Esophagus muscularis mucosa (tissue), 4 donors: Measurements from ENCODE around the gene C6orf89. TPM values are rescaled to one million over a fixed set of nuclear protein-coding genes. Genes with fewer than 3 reads are reported as not detected.

ENCODE experiments used
- DNase-seq: peaks from one replicate; pipeline ENCODE4 v3.0.0-alpha.2; 2017; ENCODE audit errors: extremely low spot score
- H3K27ac ChIP-seq, 4 donors: fragments of 200-600 bp; sonication (generic); replicated peaks in 1 of 4; 1 replicate in 3 of 4; 2 replicates in 1 of 4; pipeline ENCODE4 v1.5.1; 2016 to 2019; ENCODE audit warnings: mild to moderate bottlenecking in 1 of 4
- H3K27me3 ChIP-seq, 4 donors: fragments of 200-600 bp; sonication (generic); one replicate each; pipeline versions ENCODE4 v1.5.1 to v1.6.0; 2016 to 2019
- H3K36me3 ChIP-seq, 4 donors: fragments of 200-600 bp; sonication (generic); one replicate each; pipeline ENCODE4 v1.5.1; 2016 to 2019
- H3K4me1 ChIP-seq, 4 donors: fragments of 200-600 bp; sonication (generic); one replicate each; pipeline ENCODE4 v1.5.1; 2016 to 2019
- H3K4me3 ChIP-seq, 4 donors: fragments of 200-600 bp; sonication (generic); 1 replicate in 2 of 4; 2 replicates in 2 of 4; pipeline ENCODE4 v1.5.1; 2016 to 2019; ENCODE audit warnings: mild to moderate bottlenecking in 4 of 4, moderate library complexity in 1 of 4
- H3K9me3 ChIP-seq, 4 donors: fragments of 200-600 bp; sonication (generic); 1 replicate in 3 of 4; 2 replicates in 1 of 4; pipeline ENCODE4 v1.5.1; 2016 to 2019
- EP300 ChIP-seq: sonication (generic); formaldehyde crosslinking; IDR thresholded peaks from one replicate; pipeline ENCODE4 v1.6.1; 2017; ENCODE audit warnings: antibody characterized with exemption
- POLR2A ChIP-seq: fragments of 450-650 bp; IDR thresholded peaks from one replicate; pipeline ENCODE4 v1.6.1; 2017; ENCODE audit warnings: antibody characterized with exemption, moderate library complexity, mild to moderate bottlenecking, low read depth
- POLR2AphosphoS5 ChIP-seq, 2 donors: sonication (generic); formaldehyde crosslinking; IDR thresholded peaks; one replicate each; pipeline ENCODE4 v1.6.1; 2017; ENCODE audit warnings: antibody characterized with exemption in 2 of 2
- WGBS: methylation state at CpG from one replicate; pipeline ENCODE4 v1.1.5; 2018; 5-methylcytosine and 5-hydroxymethylcytosine counted together
- intact Hi-C: fragments of 100-400 bp; cut with DNase I; formaldehyde crosslinking; loops from one replicate; pipeline ENCODE4 v1.15.1; 2023
- total RNA-seq, 4 donors: library from RNA; depleted of rRNA; stranded (reverse); fragments of >200 nt; gene quantifications; one replicate each; pipeline versions ENCODE4 v1.1.0 to v1.2.1, GENCODE V29; 2016
- TF ChIP-seq, protein P1 (sequence below), 3 experiments: fragments of 200-600 bp in 2 of 3; fragments of 450-650 bp in 1 of 3; sonication (generic) in 2 of 3; IDR thresholded peaks; one replicate each; pipeline ENCODE4 v1.5.1; 2017 to 2019; ENCODE audit warnings: antibody characterized with exemption in 3 of 3, mild to moderate bottlenecking in 2 of 3, moderate library complexity in 1 of 3

Gene C6orf89
- total RNA-seq, 4 donors from 2014 or later, result 56.5 to 66.2 (median 59.0) TPM

DNA sequence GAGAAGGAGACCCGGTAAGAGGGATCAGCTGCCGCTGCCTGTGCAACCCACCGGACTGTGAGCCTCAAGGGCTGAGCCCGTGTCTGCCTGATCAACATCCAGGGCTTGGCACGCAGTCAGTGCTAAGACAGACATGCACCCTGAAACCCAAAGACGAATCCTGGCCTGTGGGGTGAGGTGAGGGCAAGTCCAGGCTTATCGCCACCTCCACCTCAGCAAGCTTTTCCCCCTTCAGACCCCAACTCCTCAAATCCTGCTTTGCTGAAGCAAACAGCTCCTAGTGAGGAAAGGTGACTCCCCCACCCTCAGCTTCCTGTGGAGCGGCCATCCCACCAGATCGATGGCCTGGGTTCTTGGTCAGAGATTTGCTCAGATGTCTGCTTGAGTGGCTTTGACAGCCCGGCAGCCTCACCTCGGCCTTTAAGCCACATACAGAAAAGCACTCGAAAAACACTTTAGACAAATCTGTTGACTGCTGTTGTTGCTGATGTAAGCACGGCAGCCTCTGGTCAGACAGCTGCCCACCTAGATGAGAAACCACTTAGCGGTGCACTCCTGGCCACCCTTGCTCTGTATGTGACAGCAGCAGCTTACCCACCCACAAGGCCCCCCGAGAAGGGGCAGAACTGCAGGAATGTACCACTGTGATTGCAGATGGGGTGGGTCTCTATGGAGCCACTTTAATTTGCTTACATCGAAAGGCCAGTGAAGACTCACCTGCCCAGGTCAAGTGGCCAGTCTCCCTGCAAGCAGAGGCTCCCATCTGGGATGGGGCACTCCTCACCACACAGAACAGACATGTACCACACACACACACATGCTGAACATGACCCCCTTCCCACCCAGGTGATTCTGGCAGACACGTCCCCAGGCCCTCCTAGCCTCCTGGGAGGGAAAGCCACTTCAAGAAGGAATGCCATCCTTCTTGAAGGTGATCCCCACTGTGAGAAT, 85.4 kb downstream of the C6orf89 start:
- TF ChIP-seq, protein P1, sequence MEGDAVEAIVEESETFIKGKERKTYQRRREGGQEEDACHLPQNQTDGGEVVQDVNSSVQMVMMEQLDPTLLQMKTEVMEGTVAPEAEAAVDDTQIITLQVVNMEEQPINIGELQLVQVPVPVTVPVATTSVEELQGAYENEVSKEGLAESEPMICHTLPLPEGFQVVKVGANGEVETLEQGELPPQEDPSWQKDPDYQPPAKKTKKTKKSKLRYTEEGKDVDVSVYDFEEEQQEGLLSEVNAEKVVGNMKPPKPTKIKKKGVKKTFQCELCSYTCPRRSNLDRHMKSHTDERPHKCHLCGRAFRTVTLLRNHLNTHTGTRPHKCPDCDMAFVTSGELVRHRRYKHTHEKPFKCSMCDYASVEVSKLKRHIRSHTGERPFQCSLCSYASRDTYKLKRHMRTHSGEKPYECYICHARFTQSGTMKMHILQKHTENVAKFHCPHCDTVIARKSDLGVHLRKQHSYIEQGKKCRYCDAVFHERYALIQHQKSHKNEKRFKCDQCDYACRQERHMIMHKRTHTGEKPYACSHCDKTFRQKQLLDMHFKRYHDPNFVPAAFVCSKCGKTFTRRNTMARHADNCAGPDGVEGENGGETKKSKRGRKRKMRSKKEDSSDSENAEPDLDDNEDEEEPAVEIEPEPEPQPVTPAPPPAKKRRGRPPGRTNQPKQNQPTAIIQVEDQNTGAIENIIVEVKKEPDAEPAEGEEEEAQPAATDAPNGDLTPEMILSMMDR (IDR thresholded peaks at IDR 0.05), result no peak
- TF ChIP-seq EP300, result no peak
- TF ChIP-seq POLR2A, result no peak
- TF ChIP-seq POLR2AphosphoS5 (IDR thresholded peaks at IDR 0.05), result no peak
- Histone ChIP-seq H3K9me3 (no peaks in the 10 kb centered on the region), H3K4me1 (peaks cover 6 to 67% (median 23%) of the 10 kb centered on the region in 4 donors), H3K4me3 (no peak overlapping the region), H3K27ac (no peak overlapping the region), H3K27me3 (no peaks in the 10 kb centered on the region), H3K36me3 (peaks cover 93 to 100% (median 99%) of the 10 kb centered on the region in 4 donors)
- WGBS, result 86% methylated on average over 16 of the region's 17 CpGs
- no peak for DNase-seq
- intact Hi-C loops, result no loop called here

DNA sequence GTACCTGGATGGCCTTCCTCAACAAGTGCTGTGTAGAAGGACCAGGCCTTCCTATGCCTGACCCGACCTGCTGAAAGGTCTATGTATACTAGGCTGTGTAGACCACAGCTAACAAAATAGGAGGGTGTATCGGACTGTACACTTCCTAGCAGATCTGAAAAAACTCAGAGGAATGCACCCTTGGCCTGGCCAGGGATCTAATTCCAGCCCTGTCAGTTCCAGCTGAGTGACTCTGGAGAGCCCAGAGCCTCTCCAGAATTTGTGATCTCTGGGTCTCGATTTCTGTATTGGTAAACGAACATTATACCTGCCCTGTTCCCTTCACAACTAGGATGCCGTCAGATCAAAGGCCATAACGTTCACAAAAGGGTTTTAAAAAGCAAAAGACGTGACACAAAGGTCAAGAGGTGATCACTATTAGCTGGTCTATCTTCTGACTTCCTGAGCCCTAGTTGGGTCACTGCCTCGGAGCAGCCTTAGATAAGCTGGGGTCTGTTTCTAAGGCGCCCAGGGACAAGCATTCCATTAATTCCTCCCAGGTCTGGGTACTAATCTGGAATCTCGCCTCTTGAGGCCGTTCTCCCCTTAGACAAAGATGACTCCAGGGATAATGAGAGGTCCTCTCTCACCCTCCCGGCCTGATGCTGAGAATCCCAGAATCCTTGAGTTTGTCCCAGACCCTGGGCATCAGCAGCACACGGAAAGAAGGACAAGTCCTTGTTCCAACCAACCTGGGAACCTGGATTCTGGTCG, 86.3 kb downstream of the C6orf89 start:
- Histone ChIP-seq H3K36me3 (peaks cover 100% of the 10 kb centered on the region in 4 donors), H3K9me3 (no peaks in the 10 kb centered on the region), H3K4me3 (no peak overlapping the region), H3K27ac (no peak overlapping the region), H3K27me3 (no peaks in the 10 kb centered on the region), H3K4me1 (peaks cover 6 to 77% (median 25%) of the 10 kb centered on the region in 4 donors)
- DNase-seq, result no peak
- TF ChIP-seq POLR2A, result no peak
- TF ChIP-seq, protein P1 (IDR thresholded peaks at IDR 0.05), result no peak
- no peak for TF ChIP-seq EP300
- TF ChIP-seq POLR2AphosphoS5 (IDR thresholded peaks at IDR 0.05), result no peak
- intact Hi-C loops, result no loop called here
- WGBS, result 75% methylated on average over 13 of the region's 14 CpGs

DNA sequence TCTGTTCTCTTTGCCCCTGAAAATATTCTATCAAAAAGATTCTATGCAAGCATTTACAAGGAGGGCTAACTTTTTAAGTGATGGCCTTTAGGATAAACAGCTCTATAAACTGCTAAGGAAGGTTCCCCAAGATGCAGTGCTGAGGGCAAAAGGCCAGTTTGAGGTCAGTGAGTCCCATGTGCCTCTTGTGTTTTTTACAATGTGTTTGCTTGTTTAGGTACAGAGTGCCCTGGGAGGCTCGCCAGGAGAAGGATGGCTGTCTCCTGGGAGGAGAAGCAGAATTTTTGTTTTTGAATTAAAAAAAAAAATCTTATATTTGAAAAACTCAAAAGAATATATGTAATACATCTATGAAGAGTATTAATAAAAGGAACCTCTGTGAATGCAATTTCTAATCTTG, 87.4 kb downstream of the C6orf89 start:
- no peak for DNase-seq
- no peaks in the 10 kb centered on the region for H3K9me3 ChIP-seq
- 92% methylated on average over 1 of the region's 1 CpG for WGBS
- no peaks in the 10 kb centered on the region for H3K27me3 ChIP-seq
- no peak overlapping the region for H3K27ac ChIP-seq
- H3K36me3 ChIP-seq, result peaks cover 100% of the 10 kb centered on the region in 4 donors
- H3K4me3 ChIP-seq, result no peak overlapping the region
- no peak for TF ChIP-seq POLR2A
- no peak for TF ChIP-seq EP300
- TF ChIP-seq POLR2AphosphoS5 (IDR thresholded peaks at IDR 0.05), result no peak
- TF ChIP-seq, protein P1 (IDR thresholded peaks at IDR 0.05), result no peak
- intact Hi-C loops, result no loop called here
- peaks cover 13 to 82% (median 26%) of the 10 kb centered on the region in 4 donors for H3K4me1 ChIP-seq

GRCh38 chr6:36973647-36974046, 87.9 kb downstream of the C6orf89 start:
- intact Hi-C loops, result no loop called here
- peaks cover 9 to 82% (median 23%) of the 10 kb centered on the region in 4 donors for H3K4me1 ChIP-seq

More at GRCh38 chr6:36973647-36974046, 87.9 kb downstream of the C6orf89 start:
- H3K27me3 ChIP-seq, result no peaks in the 10 kb centered on the region
- TF ChIP-seq EP300 (no peak), POLR2AphosphoS5 (IDR thresholded peaks at IDR 0.05) (no peak), POLR2A (no peak)
- TF ChIP-seq, protein P1 (IDR thresholded peaks at IDR 0.05), result no peak
- no peaks in the 10 kb centered on the region for H3K9me3 ChIP-seq
- WGBS, result 71% methylated on average over 4 of the region's 4 CpGs
- H3K36me3 ChIP-seq, result peaks cover 95 to 100% (median 99%) of the 10 kb centered on the region in 4 donors
- DNase-seq, result no peak
- H3K4me3 ChIP-seq, result no peak overlapping the region
- no peak overlapping the region for H3K27ac ChIP-seq
